ENCODE results near the gene ZNF682. TPM values are rescaled to one million over a fixed set of nuclear protein-coding genes. Genes with fewer than 3 reads are reported as not detected.
"Not testable (repeated sequence)": the region's sequence is repeated elsewhere in the genome, so short reads cannot be mapped to it uniquely, and the experiment has no call there.

The ZNF682 gene
- total RNA-seq, 6 experiments from 2014 or later = 2.1 to 4.7 (median 3.4) TPM

DNA sequence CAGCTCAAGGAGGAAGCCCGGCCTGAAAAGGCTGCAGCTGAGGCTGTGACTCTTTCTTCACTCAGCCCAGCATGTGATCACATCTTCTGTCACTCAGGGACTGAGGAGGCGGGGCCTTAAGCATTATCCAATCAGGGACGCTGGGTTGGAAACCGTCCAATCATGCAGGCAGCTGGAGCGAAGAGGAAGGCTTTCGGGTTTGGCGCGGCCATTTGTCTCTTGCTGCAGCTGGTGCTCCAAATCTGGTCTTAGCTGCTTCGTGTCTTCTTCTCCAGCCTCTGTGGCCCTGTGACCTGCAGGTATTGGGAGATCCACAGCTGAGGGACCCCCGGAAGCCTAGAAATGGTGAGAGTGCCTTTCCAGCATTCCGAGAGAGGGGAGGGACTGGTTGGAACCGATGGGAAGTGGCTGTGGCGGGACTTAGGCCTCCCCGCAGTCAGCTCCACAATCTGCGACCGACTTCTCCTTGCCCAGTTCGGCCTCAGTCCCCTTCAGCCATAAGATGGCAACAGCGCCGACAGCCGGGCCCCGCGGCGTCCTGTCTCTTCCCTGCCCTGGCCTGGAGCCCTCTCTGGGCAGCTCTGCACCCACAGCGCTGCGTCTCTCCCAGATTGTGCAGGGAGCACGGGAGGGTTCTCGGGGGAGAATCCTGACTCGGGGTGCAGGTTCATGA is 38.6 kb upstream of the ZNF682 start, which contains the start of gene ZNF90:
Gene ZNF90 (plus strand): TSS at position 210 of the 673 bp plus-strand sequence. CDS start 133 bp downstream, at position 343.
- peaks cover 2% of the 10 kb centered on the region for H3K27me3 Mint-ChIP-seq (ENCODE audit: insufficient read depth)
- peak within 1 kb of the TSS; percentile 89 for H3K4me3 Mint-ChIP-seq
- peaks cover 30% of the 10 kb centered on the region for H3K36me3 Mint-ChIP-seq (ENCODE audit: low read depth)
- peak; percentile 91 for DNase-seq
- peaks cover 5% of the 10 kb centered on the region; the same call in 1 of the 2 replicates for H3K4me1 Mint-ChIP-seq (ENCODE audit: low read depth)
- H3K9me3 Mint-ChIP-seq = peaks cover 38% of the 10 kb centered on the region
- peak within 1 kb of the TSS; percentile 67 for H3K27ac Mint-ChIP-seq
- TF ChIP-seq, protein P1, sequence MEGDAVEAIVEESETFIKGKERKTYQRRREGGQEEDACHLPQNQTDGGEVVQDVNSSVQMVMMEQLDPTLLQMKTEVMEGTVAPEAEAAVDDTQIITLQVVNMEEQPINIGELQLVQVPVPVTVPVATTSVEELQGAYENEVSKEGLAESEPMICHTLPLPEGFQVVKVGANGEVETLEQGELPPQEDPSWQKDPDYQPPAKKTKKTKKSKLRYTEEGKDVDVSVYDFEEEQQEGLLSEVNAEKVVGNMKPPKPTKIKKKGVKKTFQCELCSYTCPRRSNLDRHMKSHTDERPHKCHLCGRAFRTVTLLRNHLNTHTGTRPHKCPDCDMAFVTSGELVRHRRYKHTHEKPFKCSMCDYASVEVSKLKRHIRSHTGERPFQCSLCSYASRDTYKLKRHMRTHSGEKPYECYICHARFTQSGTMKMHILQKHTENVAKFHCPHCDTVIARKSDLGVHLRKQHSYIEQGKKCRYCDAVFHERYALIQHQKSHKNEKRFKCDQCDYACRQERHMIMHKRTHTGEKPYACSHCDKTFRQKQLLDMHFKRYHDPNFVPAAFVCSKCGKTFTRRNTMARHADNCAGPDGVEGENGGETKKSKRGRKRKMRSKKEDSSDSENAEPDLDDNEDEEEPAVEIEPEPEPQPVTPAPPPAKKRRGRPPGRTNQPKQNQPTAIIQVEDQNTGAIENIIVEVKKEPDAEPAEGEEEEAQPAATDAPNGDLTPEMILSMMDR (IDR thresholded peaks at IDR 0.05) = no peak

DNA sequence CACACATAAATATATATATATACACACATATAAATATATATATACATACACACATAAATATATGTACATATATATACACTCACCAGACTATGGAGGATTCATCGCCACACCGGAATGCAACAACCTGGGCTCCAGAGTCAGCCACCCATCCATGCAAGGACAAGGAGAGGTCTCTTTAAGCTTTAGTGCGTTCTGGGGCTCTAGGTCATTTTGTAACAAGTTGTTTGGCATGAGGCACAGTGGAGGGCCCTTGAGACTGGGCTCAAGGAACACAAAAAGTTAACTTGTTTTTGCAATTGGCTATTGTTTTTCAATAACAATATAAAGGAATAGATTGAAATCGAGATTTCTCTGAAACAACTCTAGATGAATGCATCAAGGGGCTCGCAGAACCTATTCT is 33.6 kb upstream of the ZNF682 start:
- TF ChIP-seq, protein P1 (IDR thresholded peaks at IDR 0.05) = no peak
- Mint-ChIP-seq H3K36me3 (ENCODE audit: low read depth) (peaks cover 14% of the 10 kb centered on the region; the same call in 1 of the 2 replicates), H3K4me3 (no peak overlapping the region), H3K27ac (no peak overlapping the region), H3K4me1 (ENCODE audit: low read depth) (no peaks in the 10 kb centered on the region), H3K9me3 (peaks cover 48% of the 10 kb centered on the region), H3K27me3 (ENCODE audit: insufficient read depth) (peaks cover 4% of the 10 kb centered on the region; the same call in 1 of the 2 replicates)
- no peak for DNase-seq

DNA sequence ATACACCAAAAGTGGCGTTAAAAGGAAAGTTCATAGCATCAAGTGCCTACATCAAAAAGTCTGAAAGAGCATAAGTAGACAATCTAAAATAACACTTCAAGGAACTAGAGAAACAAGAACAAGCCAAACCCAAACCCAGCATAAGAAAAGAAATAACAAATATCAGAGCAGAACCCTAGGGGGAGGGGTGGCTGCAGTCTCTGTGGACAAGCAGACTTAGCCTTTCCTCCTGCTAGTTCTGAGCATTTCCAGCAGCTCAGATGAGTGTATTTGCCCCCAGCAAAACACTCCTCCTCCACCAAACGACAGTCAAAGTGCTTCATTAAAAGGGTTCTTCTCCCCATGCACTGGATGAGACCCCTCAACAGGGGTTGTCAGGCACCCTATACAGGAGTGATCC is 31.4 kb upstream of the ZNF682 start:
- no peak overlapping the region for H3K27ac Mint-ChIP-seq
- peaks cover 10% of the 10 kb centered on the region; the same call in 1 of the 2 replicates for H3K36me3 Mint-ChIP-seq (ENCODE audit: low read depth)
- peaks cover 56% of the 10 kb centered on the region for H3K9me3 Mint-ChIP-seq
- H3K4me1 Mint-ChIP-seq (ENCODE audit: low read depth) = no peaks in the 10 kb centered on the region
- TF ChIP-seq, protein P1 (IDR thresholded peaks at IDR 0.05) = no peak
- no peak for DNase-seq
- no peak overlapping the region for H3K4me3 Mint-ChIP-seq
- H3K27me3 Mint-ChIP-seq (ENCODE audit: insufficient read depth) = peaks cover 4% of the 10 kb centered on the region; the same call in 1 of the 2 replicates

- H3K9me3 Mint-ChIP-seq = peaks cover 60% of the 10 kb centered on the region
- H3K4me1 Mint-ChIP-seq (ENCODE audit: low read depth); H3K4me3 Mint-ChIP-seq; H3K27ac Mint-ChIP-seq; DNase-seq; H3K36me3 Mint-ChIP-seq (ENCODE audit: low read depth); H3K27me3 Mint-ChIP-seq (ENCODE audit: insufficient read depth): not testable (repeated sequence)
These were observed 29.3 kb upstream of the ZNF682 start for GRCh38 chr19:20068559-20068958.

- Mint-ChIP-seq H3K9me3 (peaks cover 60% of the 10 kb centered on the region), H3K27me3 (ENCODE audit: insufficient read depth) (peaks cover 4% of the 10 kb centered on the region; the same call in 1 of the 2 replicates), H3K4me3 (no peak overlapping the region), H3K27ac (no peak overlapping the region), H3K36me3 (ENCODE audit: low read depth) (peaks cover 10% of the 10 kb centered on the region; the same call in 1 of the 2 replicates), H3K4me1 (ENCODE audit: low read depth) (no peaks in the 10 kb centered on the region)
- no peak for DNase-seq
- TF ChIP-seq, protein P1 (IDR thresholded peaks at IDR 0.05) = no peak
These were observed 28.6 kb upstream of the ZNF682 start for GRCh38 chr19:20067943-20068342.

DNA sequence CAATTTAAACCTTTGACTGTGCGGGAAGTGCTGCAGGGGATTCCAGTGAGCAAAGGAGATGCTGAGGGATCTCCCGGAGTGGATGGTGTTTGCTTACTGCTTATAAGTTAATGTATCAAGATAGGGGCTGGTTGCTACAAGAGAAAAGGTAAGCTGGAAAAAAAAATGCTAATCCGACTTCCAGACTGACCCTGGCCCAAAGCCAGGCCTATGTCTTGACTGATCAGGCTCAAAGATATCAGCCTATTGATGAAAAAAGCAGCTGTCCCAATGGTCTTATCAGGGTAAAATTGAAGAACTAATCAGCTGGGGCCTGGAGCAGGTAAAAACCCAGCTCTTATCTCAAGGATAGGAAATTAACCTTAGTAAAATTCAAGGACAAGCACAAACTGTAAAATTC is 27.6 kb upstream of the ZNF682 start:
- Mint-ChIP-seq H3K27me3 (ENCODE audit: insufficient read depth) (peaks cover 3% of the 10 kb centered on the region; the same call in 1 of the 2 replicates), H3K4me1 (ENCODE audit: low read depth) (no peaks in the 10 kb centered on the region), H3K27ac (no peak overlapping the region), H3K4me3 (no peak overlapping the region), H3K9me3 (peaks cover 54% of the 10 kb centered on the region), H3K36me3 (ENCODE audit: low read depth) (peaks cover 10% of the 10 kb centered on the region; the same call in 1 of the 2 replicates)
- TF ChIP-seq, protein P1 (IDR thresholded peaks at IDR 0.05) = no peak
- no peak for DNase-seq
